H1 (cell line): ENCODE data around the gene ZNF37A. TPM values are rescaled to one million over a fixed set of nuclear protein-coding genes. Genes with fewer than 3 reads are reported as not detected.

ENCODE experiments used
- CTCF ChIA-PET: fragments of 300-600 bp; sonication (Branson Sonifier 250); formaldehyde crosslinking; loops from one replicate; lab custom pipeline; 2021; ENCODE audit not compliant: partially characterized antibody; lab: Charles Lee
- POLR2A ChIA-PET: fragments of 300-600 bp; sonication (Branson Sonifier 250); formaldehyde crosslinking; loops from one replicate; lab custom pipeline; 2021; ENCODE audit warnings: inconsistent platforms; ENCODE audit not compliant: partially characterized antibody; lab: Charles Lee
- DNase-seq, 2 experiments: peaks; one replicate each; pipeline versions ENCODE4 v3.0.0 to v3.0.0-alpha.2; 2010 to 2022; ENCODE audit warnings: low spot score in 2 of 2, low read depth in 1 of 2, mixed read lengths in 1 of 2
- FAIRE-seq: peaks from 2 replicates; lab custom pipeline; 2011; peaks lifted over from hg19 to GRCh38; lab: Jason Lieb, UNC
- H2AFZ ChIP-seq: 2 replicates; pipeline ENCODE4 v1.8.1; 2012; ENCODE audit warnings: low read length, inconsistent platforms
- H2AK5ac ChIP-seq: 2 replicates; pipeline ENCODE4 v1.6.1; 2013; ENCODE audit warnings: low read depth, low read length
- H2BK120ac ChIP-seq: replicated peaks from 2 replicates; pipeline ENCODE3; 2013; ENCODE audit warnings: low read depth, low read length, inconsistent platforms
- H2BK12ac ChIP-seq: 2 replicates; pipeline ENCODE4 v1.6.1; 2013; ENCODE audit warnings: low read depth, low read length
- H2BK15ac ChIP-seq: 2 replicates; pipeline ENCODE4 v1.6.1; 2013; ENCODE audit warnings: low read length
- H2BK20ac ChIP-seq: 2 replicates; pipeline ENCODE4 v1.6.1; 2013; ENCODE audit warnings: low read length
- H2BK5ac ChIP-seq: 2 replicates; pipeline ENCODE4 v1.6.1; 2013; ENCODE audit warnings: low read depth, low read length
- H3K14ac ChIP-seq: 2 replicates; pipeline ENCODE4 v1.6.1; 2013; ENCODE audit warnings: inconsistent platforms; ENCODE audit not compliant: insufficient read length
- H3K18ac ChIP-seq: 2 replicates; pipeline ENCODE4 v1.6.1; 2013; ENCODE audit warnings: low read length; ENCODE audit errors: extremely low read depth
- H3K23ac ChIP-seq: 2 replicates; pipeline ENCODE4 v1.6.1; 2013; ENCODE audit warnings: inconsistent platforms; ENCODE audit not compliant: insufficient read length
- H3K23me2 ChIP-seq: 2 replicates; pipeline ENCODE4 v1.6.1; 2013; ENCODE audit warnings: low read depth, low read length
- H3K27ac ChIP-seq: 2 replicates; pipeline ENCODE4 v1.6.1; 2011; ENCODE audit warnings: low read depth, low read length, inconsistent platforms
- H3K27me3 ChIP-seq, 4 experiments: replicated peaks in 1 of 4; 1 replicate in 1 of 4; 2 replicates in 3 of 4; pipeline versions ENCODE4 v1.6.1 to v1.8.1; 2011 to 2013; ENCODE audit warnings: low read length in 3 of 4, mild to moderate bottlenecking in 3 of 4, inconsistent platforms in 2 of 4, mixed read lengths in 2 of 4, moderate library complexity in 1 of 4; ENCODE audit not compliant: control insufficient read depth in 3 of 4, insufficient read depth in 3 of 4; ENCODE audit errors: extremely low read depth in 1 of 4
- H3K36me3 ChIP-seq, 4 experiments: 2 replicates each; pipeline versions ENCODE4 v1.6.1 to v1.8.1; 2011 to 2013; ENCODE audit warnings: mild to moderate bottlenecking in 4 of 4, low read length in 3 of 4, moderate library complexity in 2 of 4, control low read depth in 1 of 4, inconsistent platforms in 1 of 4; ENCODE audit not compliant: insufficient read depth in 4 of 4, control insufficient read depth in 2 of 4
- H3K4ac ChIP-seq: replicated peaks from 2 replicates; pipeline ENCODE3; 2013; ENCODE audit warnings: low read length, low read depth, mixed read lengths, inconsistent platforms; ENCODE audit not compliant: insufficient read length
- H3K4me1 ChIP-seq, 4 experiments: replicated peaks in 1 of 4; 1 replicate in 1 of 4; 2 replicates in 3 of 4; pipeline versions ENCODE4 v1.6.1 to v1.8.1; 2011 to 2013; ENCODE audit warnings: low read length in 3 of 4, inconsistent platforms in 2 of 4, mixed read lengths in 1 of 4; ENCODE audit not compliant: insufficient read depth in 4 of 4, control insufficient read depth in 3 of 4
- H3K4me2 ChIP-seq, 2 experiments: 2 replicates each; pipeline versions ENCODE4 v1.6.1 to v1.8.1; 2011 to 2013; ENCODE audit warnings: low read depth in 2 of 2, low read length in 2 of 2, control low read depth in 1 of 2, inconsistent platforms in 1 of 2, mild to moderate bottlenecking in 1 of 2; ENCODE audit not compliant: insufficient read depth in 1 of 2
- H3K4me3 ChIP-seq, 4 experiments: fragments of 200-600, 300-600 bp in 1 of 4; sonication (generic), shearing (Covaris generic), sonication (Bioruptor Twin) in 1 of 4; 2 replicates each; pipeline versions ENCODE4 v1.5.1 to v1.8.1; 2011 to 2016; ENCODE audit warnings: low read length in 4 of 4, low read depth in 3 of 4, control low read depth in 2 of 4, inconsistent platforms in 2 of 4, mild to moderate bottlenecking in 2 of 4, mixed read lengths in 1 of 4, moderate library complexity in 1 of 4; ENCODE audit not compliant: insufficient read depth in 2 of 4; ENCODE audit errors: extremely low read depth in 1 of 4
- H3K56ac ChIP-seq: replicated peaks from 2 replicates; pipeline ENCODE3; 2013; ENCODE audit warnings: low read depth, mild to moderate bottlenecking, mixed read lengths, low read length, inconsistent platforms; ENCODE audit not compliant: insufficient read length
- H3K79me1 ChIP-seq: 2 replicates; pipeline ENCODE4 v1.6.1; 2013; ENCODE audit warnings: low read depth, low read length, control low read depth
- H3K79me2 ChIP-seq, 2 experiments: 2 replicates each; pipeline versions ENCODE4 v1.6.1 to v1.8.1; 2012 to 2013; ENCODE audit warnings: low read length in 2 of 2, mild to moderate bottlenecking in 2 of 2, inconsistent platforms in 1 of 2; ENCODE audit not compliant: insufficient read depth in 2 of 2, control insufficient read depth in 1 of 2
- H3K9ac ChIP-seq, 4 experiments: replicated peaks in 1 of 4; 1 replicate in 1 of 4; 2 replicates in 3 of 4; pipeline versions ENCODE4 v1.6.1 to v1.8.1; 2011 to 2013; ENCODE audit warnings: low read depth in 3 of 4, low read length in 3 of 4, control low read depth in 2 of 4, mild to moderate bottlenecking in 2 of 4, moderate library complexity in 2 of 4, inconsistent platforms in 1 of 4; ENCODE audit errors: extremely low read depth in 1 of 4
- H3K9me3 ChIP-seq, 2 experiments: 2 replicates each; pipeline versions ENCODE4 v1.6.1 to v1.8.1; 2012 to 2013; ENCODE audit warnings: mild to moderate bottlenecking in 2 of 2, moderate library complexity in 2 of 2, control low read depth in 1 of 2, inconsistent platforms in 1 of 2, low read depth in 1 of 2, low read length in 1 of 2, mixed read lengths in 1 of 2; ENCODE audit not compliant: insufficient read depth in 2 of 2
- H4K20me1 ChIP-seq, 2 experiments: replicated peaks in 1 of 2; 2 replicates each; pipeline versions ENCODE3 to v1.8.1; 2011 to 2013; ENCODE audit warnings: inconsistent platforms in 2 of 2, low read length in 2 of 2, mild to moderate bottlenecking in 1 of 2; ENCODE audit not compliant: insufficient read depth in 2 of 2, control insufficient read depth in 1 of 2
- H4K5ac ChIP-seq: 2 replicates; pipeline ENCODE4 v1.6.1; 2013; ENCODE audit warnings: low read length, low read depth, mixed read lengths, inconsistent platforms; ENCODE audit not compliant: insufficient read length
- H4K8ac ChIP-seq: 2 replicates; pipeline ENCODE4 v1.8.0; 2013; ENCODE audit warnings: mild to moderate bottlenecking, moderate library complexity, low read length, inconsistent platforms; ENCODE audit not compliant: insufficient read depth; ENCODE audit errors: extremely low read depth
- H4K91ac ChIP-seq: replicated peaks from 2 replicates; pipeline ENCODE3; 2013; ENCODE audit warnings: low read length, mixed read lengths, inconsistent platforms; ENCODE audit not compliant: insufficient read length
- CREB1 ChIP-seq: IDR thresholded peaks from 2 replicates; pipeline ENCODE4 v1.6.1; 2012; ENCODE audit warnings: inconsistent platforms
- KDM4A ChIP-seq: IDR thresholded peaks from one replicate; pipeline ENCODE4 v1.7.1; 2012; ENCODE audit warnings: low read depth, mild to moderate bottlenecking, moderate library complexity, low read length, inconsistent platforms; ENCODE audit not compliant: severe bottlenecking
- NANOG ChIP-seq: IDR thresholded peaks from 2 replicates; pipeline ENCODE4 v1.6.1; 2011; ENCODE audit warnings: low read length, low read depth, mild to moderate bottlenecking, inconsistent platforms; ENCODE audit not compliant: insufficient read depth, poor library complexity, severe bottlenecking
- SIX5 ChIP-seq: IDR thresholded peaks from 2 replicates; pipeline ENCODE4 v1.6.1; 2011; ENCODE audit warnings: mild to moderate bottlenecking, low read depth, low read length
- WGBS, 2 experiments: shearing (Covaris generic) in 1 of 2; methylation state at CpG; one replicate each; pipeline versions ENCODE4 v1.1.6 to v1.1.7; 2013 to 2015; ENCODE audit warnings: low lambda C conversion rate in 2 of 2, mixed read lengths in 2 of 2, inconsistent platforms in 1 of 2, low coverage in 1 of 2, missing lambda C conversion rate in 1 of 2; ENCODE audit not compliant: insufficient replicate concordance in 2 of 2, insufficient coverage in 1 of 2, insufficient read length in 1 of 2; ENCODE audit errors: extremely low coverage in 1 of 2, missing lambda C conversion rate in 1 of 2; 5-methylcytosine and 5-hydroxymethylcytosine counted together
- long read RNA-seq, 2 experiments: library from RNA in 1 of 2; library from capped mRNA in 1 of 2; stranded (forward); transcript quantifications; one replicate each; pipeline ENCODE4 v2.0.0, GENCODE V29; 2021; ENCODE audit warnings: inconsistent platforms in 1 of 2
- polyA minus RNA-seq, 3 experiments: library from RNA; depleted of rRNA, polyadenylated mRNA; stranded (reverse); fragments of >200 nt; gene quantifications; 1 replicate in 2 of 3; 2 replicates in 1 of 3; pipeline ENCODE4 v1.2.3, GENCODE V29; 2011
- polyA plus RNA-seq, 7 experiments: library from polyadenylated mRNA; depleted of rRNA in 3 of 7; stranded (reverse) in 5 of 7; unstranded in 2 of 7; fragments of >200 nt in 5 of 7; fragments of 200-250 nt in 2 of 7; gene quantifications; 1 replicate in 5 of 7; 2 replicates in 1 of 7; 4 replicates in 1 of 7; pipeline versions ENCODE4 v1.2.1 to v1.2.3, GENCODE V29; 2011 to 2013; ENCODE audit warnings: missing spikeins in 2 of 7, mixed read lengths in 2 of 7
- total RNA-seq: library from RNA; stranded (reverse); fragmentation: NEBNext Ultra II Directional; extraction: Animal tissue kit (Norgen Biotek cat#: 25700); gene quantifications from 2 replicates; pipeline ENCODE4 v1.2.1, GENCODE V29; 2021
- TF ChIP-seq, protein P1 (sequence below): IDR thresholded peaks from 2 replicates; pipeline ENCODE4 v1.6.1; 2012; ENCODE audit warnings: inconsistent platforms
- TF ChIP-seq, protein P2 (sequence below): IDR thresholded peaks from 2 replicates; pipeline ENCODE4 v1.6.1; 2012; ENCODE audit warnings: inconsistent platforms
- TF ChIP-seq, protein P3 (sequence below): IDR thresholded peaks from 2 replicates; pipeline ENCODE4 v1.6.1; 2011; ENCODE audit warnings: low read length, improper control_type of control experiment

The ZNF37A gene
- 12.2 and 12.7 TPM in 2 replicates for total RNA-seq
- polyA plus RNA-seq (2011; rRNA removed): 0.97 and 1.7 TPM in 2 replicates
- 1.5 TPM for polyA plus RNA-seq (2011; cell fraction: cytosol; rRNA removed)
- 6.2 TPM for polyA plus RNA-seq (2011; cell fraction: nucleus; rRNA removed)
- polyA plus RNA-seq (2012, experiment 1 of 2): 2.0 to 2.7 TPM (median 2.2 TPM) in 4 replicates
- 0.08 TPM for polyA plus RNA-seq (2012, experiment 2 of 2)
- 6.4 TPM for polyA plus RNA-seq (2013, experiment 1 of 2)
- polyA plus RNA-seq (2013, experiment 2 of 2): 5.7 TPM
- polyA minus RNA-seq (2011; rRNA and poly(A)+ RNA removed): 6.6 and 8.7 TPM in 2 replicates
- 3.4 TPM for polyA minus RNA-seq (2011; cell fraction: cytosol; rRNA and poly(A)+ RNA removed)
- polyA minus RNA-seq (2011; cell fraction: nucleus; rRNA and poly(A)+ RNA removed): 20.6 TPM
- long read RNA-seq, experiment 1, partial matches to known transcripts: 0 of 2 reads
- long read RNA-seq, experiment 1, other reads (novel, unspliced or antisense): 2 of 2 reads
- long read RNA-seq, experiment 2, partial matches to known transcripts: 0 of 2 reads
- long read RNA-seq, experiment 2, other reads (novel, unspliced or antisense): 2 of 2 reads

DNA sequence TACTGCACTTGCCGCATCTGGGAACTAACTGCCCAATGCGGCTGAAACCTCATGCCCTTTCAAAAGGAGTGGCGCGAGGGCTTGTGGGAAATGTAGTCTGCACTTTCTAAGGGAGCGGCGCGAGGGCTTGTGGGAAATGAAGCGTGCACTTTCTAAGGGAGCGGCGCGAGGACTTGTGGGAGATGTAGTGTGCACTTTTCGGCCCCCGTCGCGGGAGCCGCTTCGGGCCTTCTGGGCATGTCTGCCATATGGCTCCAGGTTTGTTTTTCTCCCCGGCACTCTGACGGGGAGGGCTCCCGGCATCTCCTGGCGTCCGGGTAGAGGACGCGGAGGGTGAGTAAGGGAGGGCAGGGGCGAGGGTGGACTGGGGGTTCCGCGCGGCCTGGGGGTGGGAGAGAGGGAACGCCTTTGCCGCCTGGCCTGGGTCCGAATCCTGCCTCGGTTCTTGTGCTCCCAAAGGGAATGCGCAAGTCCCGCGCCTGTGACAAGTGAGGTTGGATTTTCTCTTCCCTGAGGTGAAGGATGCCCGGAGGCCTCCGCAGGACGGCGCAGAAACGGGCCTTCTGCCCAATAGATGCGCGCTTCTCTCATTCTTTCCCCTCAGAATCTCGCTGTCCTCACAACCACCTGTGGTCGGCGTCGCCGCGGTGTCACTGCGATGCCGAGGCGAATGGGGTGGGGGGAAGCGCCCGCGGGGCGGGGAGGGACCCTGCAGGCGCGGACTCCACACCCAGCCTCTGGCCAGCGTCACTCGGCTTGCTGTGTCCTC lies at the start of gene ZNF37A:
Gene ZNF37A, plus strand, starts transcription at position 180 of the 769 bp plus-strand sequence. CDS start 2,281 bp downstream, outside the sequence.
- peak within 1 kb of the TSS; percentile 49 to 59 for H3K4me2 ChIP-seq
- no peak within 1 kb of the TSS for H2BK20ac ChIP-seq
- ChIA-PET POLR2A (no interaction called here), CTCF (no interaction called here)
- H3K27ac ChIP-seq: no peak within 1 kb of the TSS
- no peaks in the 10 kb centered on the region for H3K79me1 ChIP-seq
- peak within 1 kb of the TSS; percentile 21 to 68 (median 44) for H3K4me3 ChIP-seq
- H3K79me2 ChIP-seq: no peaks in the 10 kb centered on the region
- no peak within 1 kb of the TSS for H4K91ac ChIP-seq
- 48% methylated on average over 52 of the region's 59 CpGs; no CpG with 5 or more reads in 1 of the 2 experiments for WGBS, 2 experiments
- H4K5ac ChIP-seq: no peak within 1 kb of the TSS
- H2BK5ac ChIP-seq: no peak within 1 kb of the TSS
- no peak within 1 kb of the TSS for H2AK5ac ChIP-seq
- TF ChIP-seq KDM4A (peak; percentile 64), NANOG (no peak), SIX5 (peak; percentile 69), CREB1 (0 out of 2 replicates have a peak, but pooled peaks have one; percentile 15)
- TF ChIP-seq, protein P1, sequence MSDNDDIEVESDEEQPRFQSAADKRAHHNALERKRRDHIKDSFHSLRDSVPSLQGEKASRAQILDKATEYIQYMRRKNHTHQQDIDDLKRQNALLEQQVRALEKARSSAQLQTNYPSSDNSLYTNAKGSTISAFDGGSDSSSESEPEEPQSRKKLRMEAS: peak; percentile 41
- TF ChIP-seq, protein P2, sequence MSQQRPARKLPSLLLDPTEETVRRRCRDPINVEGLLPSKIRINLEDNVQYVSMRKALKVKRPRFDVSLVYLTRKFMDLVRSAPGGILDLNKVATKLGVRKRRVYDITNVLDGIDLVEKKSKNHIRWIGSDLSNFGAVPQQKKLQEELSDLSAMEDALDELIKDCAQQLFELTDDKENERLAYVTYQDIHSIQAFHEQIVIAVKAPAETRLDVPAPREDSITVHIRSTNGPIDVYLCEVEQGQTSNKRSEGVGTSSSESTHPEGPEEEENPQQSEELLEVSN: peak; percentile 42; the same call in 1 of the 2 replicates
- TF ChIP-seq, protein P3, sequence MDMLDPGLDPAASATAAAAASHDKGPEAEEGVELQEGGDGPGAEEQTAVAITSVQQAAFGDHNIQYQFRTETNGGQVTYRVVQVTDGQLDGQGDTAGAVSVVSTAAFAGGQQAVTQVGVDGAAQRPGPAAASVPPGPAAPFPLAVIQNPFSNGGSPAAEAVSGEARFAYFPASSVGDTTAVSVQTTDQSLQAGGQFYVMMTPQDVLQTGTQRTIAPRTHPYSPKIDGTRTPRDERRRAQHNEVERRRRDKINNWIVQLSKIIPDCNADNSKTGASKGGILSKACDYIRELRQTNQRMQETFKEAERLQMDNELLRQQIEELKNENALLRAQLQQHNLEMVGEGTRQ: no peak
- H2BK120ac ChIP-seq: no peak within 1 kb of the TSS
- H3K36me3 ChIP-seq: peaks cover 0 to 4% (median 0%) of the 10 kb centered on the region in 4 experiments; a peak in 1 of 8 replicates
- no peak for FAIRE-seq
- no peaks in the 10 kb centered on the region for H3K23me2 ChIP-seq
- no peak within 1 kb of the TSS for H4K8ac ChIP-seq
- no peak within 1 kb of the TSS for H2BK15ac ChIP-seq
- peak within 1 kb of the TSS; percentile 21; the same call in 1 of the 2 replicates for H2AFZ ChIP-seq
- H3K56ac ChIP-seq: no peak within 1 kb of the TSS
- no peak within 1 kb of the TSS for H3K23ac ChIP-seq
- H2BK12ac ChIP-seq: no peak within 1 kb of the TSS
- peaks cover 27 to 54% of the 10 kb centered on the region in 2 experiments for H3K9me3 ChIP-seq
- H4K20me1 ChIP-seq: no peaks in the 10 kb centered on the region
- H3K4ac ChIP-seq: no peak within 1 kb of the TSS
- H3K9ac ChIP-seq: peak within 1 kb of the TSS in 1 of 4 experiments; percentile 20; a peak in 2 of 7 replicates
- no peaks in the 10 kb centered on the region for H3K27me3 ChIP-seq
- DNase-seq: peak; percentile 39 to 82
- no peak within 1 kb of the TSS for H3K14ac ChIP-seq
- no peaks in the 10 kb centered on the region for H3K4me1 ChIP-seq
- no peak within 1 kb of the TSS for H3K18ac ChIP-seq
